Ramos (cell line): ENCODE results near the gene NACA2.

ENCODE experiments used
- in situ Hi-C: fragments of 300-500 bp; cut with MboI; formaldehyde crosslinking; loops from one replicate; pipeline ENCODE4 v1.14.3; 2022; ENCODE audit warnings: low sequenced_read_pairs; ENCODE audit not compliant: unreplicated experiment

The NACA2 gene

GRCh38 chr17:61556224-61557188 lies 34.5 kb downstream of the NACA2 start:
- in situ Hi-C loops = loop anchor here (10.0 kb wide), 1 partner anchor 142 kb away; no protein-coding TSS in a partner anchor

- in situ Hi-C loops = loop anchor here (10.0 kb wide), 1 partner anchor 140 kb away; no protein-coding TSS in a partner anchor
Observed at GRCh38 chr17:61555127-61555566, 35.9 kb downstream of the NACA2 start.

- in situ Hi-C loops = loop anchor here (10.0 kb wide), 1 partner anchor 139 kb away; no protein-coding TSS in a partner anchor
Observed at GRCh38 chr17:61554209-61554608, 36.8 kb downstream of the NACA2 start.

- in situ Hi-C loops = loop anchor here (10.0 kb wide), 1 partner anchor 138 kb away; no protein-coding TSS in a partner anchor
Observed at GRCh38 chr17:61552560-61552959, 38.5 kb downstream of the NACA2 start.

- in situ Hi-C loops = loop anchor here (10.0 kb wide), 1 partner anchor 136 kb away; no protein-coding TSS in a partner anchor
Observed at GRCh38 chr17:61551255-61551742, 39.7 kb downstream of the NACA2 start.

- in situ Hi-C loops = no loop called here
Observed at GRCh38 chr17:61547113-61547512, 43.9 kb downstream of the NACA2 start.

- in situ Hi-C loops = no loop called here
Observed at GRCh38 chr17:61545335-61545938, 45.6 kb downstream of the NACA2 start.

GRCh38 chr17:61543786-61544415 lies 47.1 kb downstream of the NACA2 start:
- in situ Hi-C loops = no loop called here

GRCh38 chr17:61542027-61542426 lies 49.0 kb downstream of the NACA2 start:
- in situ Hi-C loops = no loop called here

- in situ Hi-C loops = no loop called here
Observed at GRCh38 chr17:61540874-61541273, 50.1 kb downstream of the NACA2 start.
